Fibroblast of skin of scalp (primary cell): ENCODE data around the gene COL23A1.

Experiments used
- DNase-seq: peaks from one replicate; pipeline ENCODE4 v3.0.0-alpha.2; 2013

COL23A1 gene

DNA sequence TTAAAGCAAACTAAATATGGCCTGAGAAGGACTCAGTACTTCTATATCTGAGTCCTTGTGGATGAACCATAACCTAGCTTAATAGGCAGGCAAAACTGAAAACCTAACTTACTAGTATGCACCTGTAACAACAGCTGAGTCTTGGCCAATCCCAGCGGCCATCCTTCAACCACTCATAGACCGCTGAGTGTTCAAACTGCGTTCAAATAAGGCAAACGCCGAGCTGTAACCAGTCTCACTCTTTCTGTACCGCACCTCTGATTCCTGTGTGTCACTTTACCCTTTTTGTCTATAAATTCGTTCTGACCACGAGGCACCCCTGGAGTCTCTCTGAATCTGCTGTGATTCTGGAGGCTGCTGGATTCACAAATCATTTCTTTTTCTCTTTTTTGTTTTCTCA, 170.5 kb downstream of the COL23A1 start:
- no peak for DNase-seq

DNA sequence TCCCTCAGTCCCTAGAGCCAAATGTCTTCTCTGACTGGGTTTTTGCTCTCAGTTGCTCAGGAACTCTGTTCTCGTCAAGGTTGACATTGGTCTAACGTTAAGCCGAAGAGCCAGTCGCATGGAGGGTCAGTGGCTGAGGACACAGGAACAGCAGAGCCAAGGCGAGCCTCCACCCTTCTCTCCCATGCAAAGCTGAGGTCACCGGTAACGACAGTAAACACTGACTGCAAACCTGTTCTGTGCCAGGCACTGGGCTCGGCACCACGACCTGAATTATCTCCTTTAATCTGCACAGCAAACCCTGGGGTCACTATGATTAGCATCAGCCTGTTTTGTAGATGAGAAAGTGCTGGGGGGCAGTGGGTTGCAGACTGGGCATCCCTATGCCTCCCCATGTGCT, 171.0 kb downstream of the COL23A1 start:
- DNase-seq, result no peak

DNA sequence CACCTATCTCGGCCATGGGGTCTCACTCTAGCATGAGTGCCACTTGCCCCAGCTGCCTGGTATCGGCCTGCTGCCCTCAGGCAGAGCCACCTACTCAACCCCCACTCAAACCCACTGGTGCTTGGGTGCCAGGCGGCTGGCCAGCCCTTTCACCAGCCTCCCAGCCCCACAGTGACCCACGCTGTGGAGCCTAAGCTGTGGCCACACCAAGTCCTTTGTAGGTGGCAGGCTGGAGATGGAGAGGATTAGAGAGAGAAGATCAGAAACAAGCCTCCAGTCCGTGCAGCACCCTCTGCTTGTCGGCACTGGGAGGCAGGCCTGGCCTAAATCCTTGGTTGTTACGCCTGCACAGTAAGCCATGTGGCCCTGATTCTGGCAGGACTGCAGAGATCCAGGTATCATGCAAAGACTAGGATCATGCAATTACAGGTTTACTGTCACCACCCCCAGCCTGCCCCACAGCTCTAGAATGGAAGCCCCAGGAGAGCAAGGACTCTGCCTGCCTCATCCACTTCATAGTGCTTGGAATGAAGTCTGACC, 171.7 kb downstream of the COL23A1 start:
- DNase-seq, result no peak

DNA sequence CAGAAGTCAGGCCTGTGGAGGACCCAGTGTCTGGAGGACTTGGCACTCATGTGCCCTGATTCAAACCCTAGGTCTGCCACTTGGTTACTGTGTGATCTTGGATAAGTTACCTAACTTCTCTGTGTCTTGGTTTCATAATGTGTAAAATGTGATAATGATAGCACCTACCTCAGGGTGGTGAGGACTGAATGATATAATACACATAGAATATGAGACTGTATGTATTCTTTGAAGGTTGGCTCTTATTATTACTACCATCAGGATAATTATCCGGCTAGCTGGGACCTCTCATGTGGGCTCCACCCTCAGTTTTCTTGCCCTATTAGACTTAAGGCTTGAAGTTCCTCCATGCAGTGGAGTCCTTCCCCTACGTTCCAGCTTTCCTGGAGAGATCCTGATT, 172.2 kb downstream of the COL23A1 start:
- DNase-seq, result no peak

DNA sequence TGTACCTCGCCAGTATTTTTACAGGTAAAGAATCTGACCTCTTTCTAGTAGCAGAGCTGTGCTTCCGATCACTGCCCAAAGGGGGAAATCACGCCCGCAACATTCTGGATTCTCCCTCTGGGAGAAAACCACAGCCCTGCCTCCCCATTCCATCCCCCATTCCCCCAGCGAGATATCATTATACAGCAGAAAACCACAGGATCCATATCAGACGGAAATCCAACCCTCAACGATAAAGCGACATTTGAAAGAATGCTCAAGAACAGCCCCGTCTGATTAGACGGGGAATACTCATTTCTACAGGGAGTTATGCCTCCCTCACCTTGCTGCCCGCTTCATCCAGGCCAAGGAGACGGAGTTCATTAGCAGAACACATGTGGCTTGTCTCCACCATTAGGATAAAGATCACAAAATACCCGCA, 172.8 kb downstream of the COL23A1 start:
- DNase-seq, result peak; percentile 50

DNA sequence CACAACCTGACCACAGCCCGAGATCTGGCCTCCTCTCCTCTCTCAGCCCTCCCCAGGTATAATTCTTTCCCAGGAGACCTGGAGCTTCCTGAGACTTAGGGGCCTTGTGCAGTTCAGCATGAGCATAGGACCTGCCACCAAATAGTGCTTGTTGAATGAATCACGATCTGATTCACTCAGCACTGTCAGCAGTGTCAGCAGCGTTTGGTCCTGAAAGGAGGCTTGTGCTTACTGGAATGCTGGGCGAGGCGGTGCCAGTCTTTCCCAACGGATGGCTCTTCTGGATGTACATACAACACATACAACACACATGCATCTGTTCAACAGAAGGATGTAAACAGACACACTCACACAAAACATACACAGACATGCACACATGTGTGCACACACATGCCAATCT, 173.3 kb downstream of the COL23A1 start:
- peak; percentile 81 for DNase-seq

DNA sequence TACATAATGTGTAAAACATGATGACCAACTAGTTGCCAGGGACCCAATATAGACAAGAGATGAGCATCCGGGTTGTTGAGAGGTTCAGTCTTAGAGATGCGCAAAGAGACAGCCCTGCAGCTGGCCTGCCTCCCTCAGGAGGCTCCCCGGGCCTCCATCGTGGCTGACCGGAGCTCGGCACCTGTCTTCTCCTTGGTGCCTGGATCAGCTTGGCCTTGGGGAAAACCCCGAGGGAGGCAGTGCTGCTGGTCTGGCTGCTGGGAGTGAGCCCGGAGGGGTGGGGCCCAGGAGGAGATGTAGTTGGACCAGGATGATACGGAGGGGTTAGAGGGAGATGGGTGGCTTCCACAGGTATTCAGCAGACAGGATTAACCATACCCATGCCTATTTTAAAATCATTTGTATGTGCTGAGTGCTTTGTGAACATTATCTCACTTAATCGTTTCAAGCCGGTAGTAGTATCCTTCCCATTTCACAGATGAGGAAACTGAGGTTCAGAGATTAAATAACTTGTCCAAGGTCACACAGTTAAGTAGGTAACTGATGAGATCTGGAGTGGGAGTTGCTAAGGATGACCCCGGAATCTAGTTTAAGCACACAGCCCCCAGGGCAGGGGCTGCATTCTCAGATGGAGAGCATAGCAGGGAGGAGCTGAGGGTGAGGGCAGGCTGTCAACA, 173.8 kb downstream of the COL23A1 start:
- no peak for DNase-seq

DNA sequence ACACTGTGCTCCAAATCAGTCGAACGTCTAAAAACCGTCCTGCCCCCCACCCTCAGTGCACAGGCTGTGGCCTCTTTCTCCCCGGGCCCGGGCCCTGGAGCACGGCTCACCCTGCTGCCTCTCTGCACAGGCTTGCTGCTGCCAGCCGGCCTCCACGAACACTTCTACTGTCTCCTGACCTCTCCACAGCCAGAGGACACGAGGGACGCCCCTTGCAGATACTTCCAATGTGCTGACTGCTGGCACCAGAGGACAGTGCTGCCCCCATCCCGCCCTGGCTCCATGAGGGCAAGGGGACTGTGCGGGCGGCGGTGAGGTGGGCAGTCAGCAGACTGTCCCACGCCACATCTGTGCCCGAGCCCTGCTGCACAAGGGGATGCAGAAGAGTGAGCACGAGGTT, 174.8 kb downstream of the COL23A1 start:
- DNase-seq, result no peak

DNA sequence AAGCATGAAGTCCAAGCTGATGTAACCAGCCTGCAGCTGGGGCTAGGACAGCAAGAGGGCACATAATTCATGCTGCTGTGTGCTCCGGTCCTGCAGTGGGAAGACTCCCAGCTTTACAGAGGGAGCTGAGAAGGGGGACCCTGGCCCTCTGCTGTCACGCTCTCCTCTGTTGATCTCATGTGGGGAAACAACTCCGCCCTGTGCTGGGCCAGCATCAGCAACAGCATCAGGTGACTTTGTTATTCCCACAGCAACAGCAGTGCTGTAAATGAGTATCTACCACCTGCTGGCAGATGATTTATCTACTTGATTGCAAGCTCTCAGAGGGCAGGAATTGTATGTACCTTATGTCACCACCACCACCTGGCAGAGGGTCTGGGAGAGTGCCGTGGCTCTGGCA, 176.2 kb downstream of the COL23A1 start:
- no peak for DNase-seq

DNA sequence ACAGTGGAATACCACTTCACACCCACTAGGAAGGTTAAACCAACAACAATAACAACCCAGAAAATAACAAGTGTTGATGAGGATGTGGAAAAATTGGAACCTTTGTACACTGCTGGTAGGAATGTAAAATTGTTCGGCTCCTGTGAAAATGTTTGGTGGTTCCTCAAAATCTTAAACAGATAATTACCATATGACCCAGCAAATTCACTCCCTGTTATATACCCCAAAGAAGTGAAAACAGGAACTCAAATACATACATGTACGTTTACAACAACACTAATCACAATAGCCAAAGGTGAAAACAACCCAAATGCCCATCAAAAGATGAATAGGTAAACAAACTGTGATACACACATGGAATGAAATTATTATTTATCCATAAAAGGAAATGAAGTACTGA, 179.1 kb downstream of the COL23A1 start:
- DNase-seq, result no peak

DNA sequence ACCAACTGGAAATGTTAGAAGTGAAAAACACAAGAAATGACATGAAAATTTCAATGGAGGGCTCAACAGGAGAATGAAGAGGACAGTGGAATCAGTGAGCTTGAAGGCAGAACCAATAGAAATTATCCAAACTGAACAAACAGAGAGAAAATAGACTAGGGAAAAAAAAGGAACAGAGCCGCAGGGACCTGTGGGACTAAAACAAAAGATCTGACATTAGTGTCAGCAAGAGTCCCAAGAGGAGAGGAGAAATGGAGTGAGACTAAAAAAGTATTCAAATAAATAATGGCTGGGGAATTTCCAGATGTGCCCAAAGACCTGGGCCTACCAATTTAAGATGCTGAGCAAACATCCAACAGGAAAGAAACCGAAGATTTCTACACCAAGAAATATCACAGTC, 182.5 kb downstream of the COL23A1 start:
- no peak for DNase-seq

DNA sequence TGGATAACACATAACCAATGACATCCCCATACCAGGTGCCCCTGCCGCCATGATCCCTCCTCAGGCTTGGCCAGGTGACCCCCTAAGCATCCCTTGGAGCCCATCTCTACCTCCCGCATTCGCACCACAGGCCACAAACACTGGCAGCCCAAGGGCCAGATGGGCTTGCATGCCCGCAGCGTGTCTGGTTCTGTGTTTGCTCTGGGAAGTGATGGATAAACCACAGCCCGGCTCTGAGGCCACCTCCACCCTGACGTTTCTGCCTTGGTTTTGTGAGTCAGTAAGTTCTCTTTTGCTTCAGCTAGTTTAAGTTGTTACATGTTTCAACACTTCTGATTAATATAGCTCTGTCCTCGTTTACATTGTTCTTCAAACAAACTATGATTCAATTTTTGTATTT, 185.2 kb downstream of the COL23A1 start:
- no peak for DNase-seq

DNA sequence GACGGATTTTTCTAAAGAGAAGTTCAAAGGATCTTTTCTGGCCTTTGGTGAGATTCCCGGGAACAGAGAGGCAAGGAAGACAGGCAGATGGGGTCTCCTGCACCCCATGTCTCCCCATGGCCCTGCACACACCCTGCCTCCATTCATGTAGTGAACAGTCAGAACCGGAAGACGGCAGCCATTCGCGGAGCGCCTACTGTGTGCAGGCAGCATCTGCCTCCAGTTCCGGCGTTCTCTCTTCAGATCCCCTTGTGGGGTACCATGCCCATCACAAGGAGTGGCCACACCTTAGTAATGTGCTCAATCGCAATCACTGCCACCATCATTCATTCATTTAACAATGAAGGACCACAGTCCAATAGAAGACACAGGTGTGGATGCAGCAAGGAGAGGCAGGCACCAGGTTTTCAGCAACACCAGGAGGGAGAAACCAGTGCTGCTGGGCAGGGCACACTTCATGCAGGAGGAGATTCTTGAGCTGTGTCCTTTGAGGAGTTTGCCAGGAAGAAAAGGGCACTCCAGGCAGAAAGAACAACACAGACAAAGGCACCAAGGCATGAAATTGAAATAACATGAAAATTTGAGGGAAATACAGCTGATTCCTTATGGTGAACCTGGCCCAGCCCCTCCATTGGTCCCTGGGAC, 186.1 kb downstream of the COL23A1 start:
- no peak for DNase-seq

DNA sequence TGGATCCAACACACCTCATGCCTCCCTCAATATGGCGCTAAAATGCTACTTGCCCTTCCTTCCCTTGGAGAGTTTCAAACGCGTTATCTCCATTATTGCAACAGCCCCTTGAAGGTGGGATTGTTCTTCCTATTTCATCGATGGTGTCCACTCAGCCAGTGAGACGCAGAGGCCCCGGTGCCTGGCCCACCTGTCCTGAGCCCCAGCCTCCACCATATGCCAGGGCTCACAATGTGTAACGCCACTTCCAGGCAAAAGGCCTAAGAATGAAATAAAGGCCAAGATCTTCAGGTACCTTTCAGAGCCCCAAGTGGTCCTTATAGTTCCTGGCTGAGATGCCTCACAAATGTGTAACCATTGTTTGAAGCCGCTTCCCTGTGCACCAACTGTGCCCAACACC, 186.8 kb downstream of the COL23A1 start:
- DNase-seq, result no peak

DNA sequence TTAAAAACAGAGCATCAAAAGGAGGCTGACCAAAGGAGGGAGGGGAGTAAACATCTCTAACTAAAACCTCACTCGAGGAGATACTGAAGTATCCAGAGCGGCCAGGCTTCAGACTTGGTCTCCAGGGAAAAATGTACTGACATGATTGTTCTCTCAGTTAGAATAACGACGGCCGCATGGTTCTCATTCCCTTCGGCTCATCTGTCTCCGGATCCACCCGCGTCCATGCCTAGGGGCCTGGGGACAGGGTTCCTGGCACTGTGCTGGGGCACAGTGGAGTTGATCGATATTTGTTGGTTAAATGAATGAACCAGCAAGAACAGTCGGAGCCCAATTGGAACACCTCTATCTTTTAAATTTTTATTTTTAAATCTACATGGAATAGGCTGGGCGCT, 190.5 kb downstream of the COL23A1 start:
- DNase-seq, result no peak

DNA sequence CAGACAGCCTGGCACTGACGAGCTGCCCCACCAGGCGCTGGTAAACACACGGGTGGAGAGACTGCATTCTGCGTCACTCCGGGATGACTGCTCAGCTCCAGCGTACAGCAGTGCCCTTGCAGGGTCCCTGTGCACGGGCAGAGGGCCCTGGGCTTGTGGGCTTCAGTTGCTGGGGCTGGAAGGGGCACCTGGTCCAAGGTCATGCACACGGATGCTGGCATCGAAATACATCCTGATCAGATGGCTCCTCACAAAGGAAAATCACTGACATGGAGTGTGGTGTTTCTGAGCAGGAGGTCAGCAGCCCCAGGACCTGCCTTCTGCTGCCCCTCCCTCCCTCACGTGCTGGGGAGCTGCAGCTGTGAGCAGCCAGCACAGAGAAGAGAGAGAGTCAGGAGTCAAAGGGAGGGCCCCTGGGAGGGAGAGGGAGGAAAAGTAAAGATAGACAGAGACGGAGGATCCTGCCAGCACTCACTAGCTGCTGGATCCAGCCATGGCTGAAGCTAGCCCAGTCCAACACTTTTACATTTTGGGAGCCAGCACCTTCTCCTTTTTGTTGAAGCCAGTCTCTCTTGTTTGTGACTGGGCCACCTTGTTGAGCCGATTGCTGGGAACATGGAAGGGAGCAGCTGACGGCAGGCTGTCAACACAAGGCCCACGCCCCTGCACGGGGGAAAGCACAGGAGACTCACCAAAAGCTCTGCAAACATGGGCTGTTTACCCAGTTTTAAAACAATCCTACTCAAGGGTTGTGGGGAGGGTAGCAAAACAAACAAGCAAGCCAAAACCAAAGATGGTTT, 191.1 kb downstream of the COL23A1 start:
- DNase-seq, result no peak

DNA sequence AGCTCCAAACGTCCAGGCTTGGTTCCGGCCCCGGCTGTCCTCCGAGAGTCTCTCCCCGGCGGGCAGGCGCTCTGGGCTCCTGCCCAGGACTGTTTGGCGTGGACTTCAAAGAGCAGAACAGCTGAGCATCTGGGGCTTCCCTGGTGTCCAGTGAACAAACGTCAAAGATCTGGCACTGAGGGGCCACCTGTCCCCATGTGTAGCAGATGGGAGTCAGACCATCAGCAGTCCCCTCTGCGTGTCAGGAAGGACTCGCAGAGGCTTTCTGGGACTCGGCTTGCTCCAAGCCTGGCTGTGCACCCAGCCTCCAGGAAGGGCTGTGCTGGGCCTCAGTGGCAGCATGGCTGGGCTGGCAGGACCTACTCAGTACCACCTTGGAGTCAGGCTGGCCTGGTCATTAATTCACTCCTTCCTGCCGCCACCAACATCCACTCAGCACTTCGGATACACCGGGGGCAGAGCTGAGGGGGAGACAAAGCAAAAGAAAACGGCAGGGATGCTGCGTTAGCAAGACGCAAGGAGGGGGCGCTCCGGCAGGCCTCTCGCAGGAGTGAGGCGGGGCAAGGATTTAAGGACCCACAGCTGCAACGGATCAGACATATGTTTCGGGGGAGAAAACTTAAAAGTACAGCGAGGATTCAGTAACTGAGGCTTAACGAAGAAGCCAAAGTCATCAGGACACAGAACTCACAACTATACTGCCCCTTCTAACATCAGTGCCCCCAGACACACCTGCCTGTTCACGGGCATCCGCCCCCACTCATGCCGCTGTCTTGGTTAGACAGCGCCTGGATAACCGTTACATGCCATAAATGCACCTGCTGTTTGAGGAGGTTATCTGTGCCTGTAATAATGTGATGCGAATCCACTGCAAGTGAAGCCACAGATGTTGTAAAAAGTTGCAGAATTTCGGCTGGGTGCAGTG, 193.1 kb downstream of the COL23A1 start:
- DNase-seq, result no peak

DNA sequence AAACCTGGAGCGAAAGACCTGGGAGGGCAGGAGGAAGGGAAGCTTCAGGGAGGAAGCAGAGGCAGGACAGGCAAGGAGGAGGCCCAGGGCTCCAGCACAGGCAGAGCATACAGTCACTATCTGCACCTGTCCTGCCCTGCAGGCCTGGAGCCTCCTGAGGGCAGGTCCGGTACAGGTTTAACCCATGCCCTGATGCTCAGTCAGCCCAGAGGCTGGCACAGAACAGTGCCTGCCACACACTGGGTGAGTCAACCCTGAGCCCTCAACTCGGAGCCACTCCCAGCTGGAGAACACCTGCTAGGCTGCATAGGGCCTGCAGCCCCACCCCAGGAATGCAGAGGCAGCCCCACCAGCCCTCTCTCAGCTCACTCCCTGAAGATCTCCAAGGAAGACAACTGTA, 196.1 kb downstream of the COL23A1 start:
- DNase-seq, result no peak

DNA sequence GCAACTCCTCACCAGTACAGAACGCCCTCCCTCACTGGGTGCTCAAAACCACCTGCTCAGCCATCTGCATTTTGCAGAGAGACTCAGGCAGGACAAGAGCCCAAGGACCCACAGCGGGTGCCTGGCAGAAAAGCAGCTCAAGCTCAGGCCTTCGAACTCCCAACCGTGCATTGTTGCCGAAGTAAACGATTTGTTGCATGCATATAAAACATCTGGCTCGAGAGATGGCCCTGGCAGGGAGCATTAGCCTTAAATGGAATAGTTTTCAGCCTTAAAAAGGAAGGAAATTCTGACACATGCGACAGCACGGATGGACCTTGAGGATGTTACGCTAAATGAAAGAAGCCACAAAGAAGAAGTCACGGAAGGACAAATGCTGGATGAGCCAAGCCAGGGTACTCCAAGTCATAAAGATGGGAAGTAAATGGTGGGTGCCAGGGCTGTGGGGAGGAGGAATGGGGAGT, 197.2 kb downstream of the COL23A1 start:
- DNase-seq, result no peak

DNA sequence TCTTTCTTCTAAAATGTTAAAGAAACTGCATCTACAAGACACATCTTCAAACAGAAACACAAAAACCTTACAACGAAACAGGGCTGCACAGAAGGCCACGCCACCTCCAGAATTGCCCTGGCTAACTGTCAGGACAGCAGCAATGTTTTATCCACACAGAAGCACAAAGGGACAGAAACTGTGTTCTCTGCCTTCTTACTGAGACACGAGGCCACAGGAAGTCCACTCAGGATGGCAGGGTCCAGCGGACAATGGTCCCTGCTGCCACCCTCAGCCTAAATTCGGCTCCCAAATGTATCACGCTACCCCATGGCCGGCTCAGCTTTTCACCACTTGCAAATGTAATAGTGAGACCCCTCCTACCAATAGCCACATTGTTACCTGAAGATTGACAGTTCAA, 197.8 kb downstream of the COL23A1 start:
- no peak for DNase-seq

DNA sequence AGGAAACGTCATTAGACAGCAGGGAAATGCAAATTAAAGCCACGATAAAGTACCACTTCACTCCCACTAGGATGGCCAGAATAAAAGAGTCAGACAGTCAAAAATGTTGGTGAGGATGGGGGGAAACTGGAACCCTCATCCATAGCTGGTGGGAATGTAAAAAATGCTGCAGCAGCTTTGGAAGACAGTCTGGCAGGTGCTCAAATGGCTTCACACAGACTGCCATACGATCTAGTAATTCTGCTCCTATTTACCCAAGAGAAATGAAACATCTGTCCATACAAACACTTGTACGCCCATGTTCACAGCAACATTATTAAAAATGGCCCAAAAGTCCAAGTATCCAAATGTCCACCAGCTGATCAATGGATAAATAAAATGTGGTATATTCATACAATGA, 198.7 kb downstream of the COL23A1 start:
- no peak for DNase-seq

DNA sequence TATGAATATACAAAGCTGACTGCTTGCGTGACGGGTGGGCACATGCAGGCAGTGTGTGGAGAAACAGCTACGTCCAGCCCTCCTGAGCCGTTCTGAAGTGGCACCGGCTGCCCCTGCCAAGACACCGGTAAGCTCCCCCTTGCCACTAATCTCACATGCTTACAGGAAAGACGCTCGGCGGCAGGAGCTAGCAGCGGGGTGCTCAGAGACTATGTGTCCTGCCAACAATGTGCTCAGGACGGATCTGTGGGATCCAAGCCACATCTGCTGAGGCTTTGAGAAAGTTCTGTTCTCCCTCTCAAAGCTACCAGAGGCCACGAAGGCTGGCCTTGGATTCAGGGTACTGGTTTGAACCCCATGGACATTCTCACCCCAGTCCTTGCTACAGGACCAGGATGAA, 200.4 kb downstream of the COL23A1 start:
- no peak for DNase-seq
